Measurements from ENCODE around the gene POTEF.
"Not testable (repeated sequence)": the region's sequence is repeated elsewhere in the genome, so short reads cannot be mapped to it uniquely, and the experiment has no call there.

POTEF gene

GRCh38 chr2:130151145-130151512, 22.1 kb upstream of the POTEF start:
- not testable (repeated sequence) for H3K36me3 ChIP-seq (ENCODE audit: insufficient read depth, low read length); H3K4me3 ChIP-seq (ENCODE audit: low read depth in 1 of 2, low read length in 2 of 2); H3K9me3 ChIP-seq (ENCODE audit: low read length); H3K9ac ChIP-seq (ENCODE audit: low read length); H3K4me1 ChIP-seq (ENCODE audit: insufficient read depth, low read length); H3K27me3 ChIP-seq (ENCODE audit: control insufficient read depth in 1 of 2, insufficient read depth in 2 of 2, low read length in 2 of 2); H3K27ac ChIP-seq (ENCODE audit: low read depth, low read length)

DNA sequence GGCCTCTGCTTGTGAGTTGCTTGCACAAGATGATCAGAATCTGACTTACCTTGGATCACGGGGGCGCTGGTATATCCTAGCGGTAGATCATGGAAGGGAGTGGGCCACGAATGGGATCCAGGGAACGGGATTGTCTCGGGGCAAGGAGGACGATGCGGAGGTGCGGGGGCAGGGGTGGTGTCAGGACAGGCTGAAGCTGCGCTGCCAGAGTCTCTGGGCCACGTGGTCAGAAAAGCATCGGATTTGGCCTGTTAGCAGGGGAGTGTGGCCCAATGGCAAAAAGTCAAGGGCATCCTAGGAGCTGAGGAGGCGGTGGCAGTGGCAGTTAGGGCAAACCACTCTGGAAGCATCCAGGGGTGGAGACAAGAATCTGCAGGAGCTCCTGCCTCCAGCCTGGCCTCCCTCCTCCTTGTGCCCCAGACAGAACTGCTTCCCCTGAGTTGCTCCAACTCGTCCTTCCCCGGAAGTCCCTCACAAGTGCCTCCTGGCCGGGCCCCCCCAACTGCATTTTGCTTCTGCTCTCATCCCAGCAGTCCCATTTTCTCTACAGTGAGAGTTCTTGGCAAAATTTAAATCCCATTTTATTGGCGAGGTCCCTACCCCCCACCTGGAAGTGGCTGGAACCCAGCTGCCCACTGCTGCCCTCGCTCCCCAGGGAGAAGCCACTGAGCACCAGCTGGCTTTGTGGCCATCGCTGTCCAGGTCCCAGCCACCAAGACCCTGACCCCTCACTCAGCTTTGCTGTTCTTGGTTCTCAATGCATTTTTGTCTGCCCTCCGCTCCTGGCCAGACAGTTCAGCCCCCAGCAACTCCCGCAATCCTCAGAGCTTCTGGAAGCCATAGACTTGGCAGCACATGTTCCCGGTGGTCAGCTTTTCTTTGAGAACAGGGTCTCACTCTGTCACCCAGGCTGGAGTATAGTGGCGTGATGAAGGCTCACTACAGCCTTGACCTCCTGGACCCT, 21.4 kb upstream of the POTEF start:
- no peak overlapping the region for H3K27ac ChIP-seq (ENCODE audit: low read depth, low read length)

GRCh38 chr2:130148515-130148914, 19.5 kb upstream of the POTEF start:
- H3K36me3 ChIP-seq (ENCODE audit: insufficient read depth, low read length); H3K27me3 ChIP-seq (ENCODE audit: control insufficient read depth in 1 of 2, insufficient read depth in 2 of 2, low read length in 2 of 2); H3K27ac ChIP-seq (ENCODE audit: low read depth, low read length); H3K9ac ChIP-seq (ENCODE audit: low read length); H3K4me3 ChIP-seq (ENCODE audit: low read depth in 1 of 2, low read length in 2 of 2); H3K9me3 ChIP-seq (ENCODE audit: low read length); H3K4me1 ChIP-seq (ENCODE audit: insufficient read depth, low read length): not testable (repeated sequence)

More for the DNA sequence above, 21.4 kb upstream of the POTEF start:
- no peaks in the 10 kb centered on the region for H3K4me1 ChIP-seq (ENCODE audit: insufficient read depth, low read length)
- H3K27me3 ChIP-seq (ENCODE audit: control insufficient read depth in 1 of 2, insufficient read depth in 2 of 2, low read length in 2 of 2), result no peaks in the 10 kb centered on the region
- H3K9me3 ChIP-seq (ENCODE audit: low read length), result no peaks in the 10 kb centered on the region
- H3K9ac ChIP-seq (ENCODE audit: low read length), result no peak overlapping the region
- H3K4me3 ChIP-seq (ENCODE audit: low read depth in 1 of 2, low read length in 2 of 2), result no peak overlapping the region
- no peaks in the 10 kb centered on the region for H3K36me3 ChIP-seq (ENCODE audit: insufficient read depth, low read length)

- H3K9ac ChIP-seq (ENCODE audit: low read length); H3K27ac ChIP-seq (ENCODE audit: low read depth, low read length); H3K36me3 ChIP-seq (ENCODE audit: insufficient read depth, low read length); H3K9me3 ChIP-seq (ENCODE audit: low read length); H3K4me1 ChIP-seq (ENCODE audit: insufficient read depth, low read length); H3K27me3 ChIP-seq (ENCODE audit: control insufficient read depth in 1 of 2, insufficient read depth in 2 of 2, low read length in 2 of 2): not testable (repeated sequence)
- peak within 1 kb of the TSS in 1 of 2 donors; percentile 27 for H3K4me3 ChIP-seq (ENCODE audit: low read depth in 1 of 2, low read length in 2 of 2)
These were observed 16.0 kb upstream of the POTEF start, which contains the start of gene CCDC74B for GRCh38 chr2:130145006-130145414. TSS of gene CCDC74B (minus strand) at chr2:130145112. CDS start at chr2:130144996, 116 bp downstream.

DNA sequence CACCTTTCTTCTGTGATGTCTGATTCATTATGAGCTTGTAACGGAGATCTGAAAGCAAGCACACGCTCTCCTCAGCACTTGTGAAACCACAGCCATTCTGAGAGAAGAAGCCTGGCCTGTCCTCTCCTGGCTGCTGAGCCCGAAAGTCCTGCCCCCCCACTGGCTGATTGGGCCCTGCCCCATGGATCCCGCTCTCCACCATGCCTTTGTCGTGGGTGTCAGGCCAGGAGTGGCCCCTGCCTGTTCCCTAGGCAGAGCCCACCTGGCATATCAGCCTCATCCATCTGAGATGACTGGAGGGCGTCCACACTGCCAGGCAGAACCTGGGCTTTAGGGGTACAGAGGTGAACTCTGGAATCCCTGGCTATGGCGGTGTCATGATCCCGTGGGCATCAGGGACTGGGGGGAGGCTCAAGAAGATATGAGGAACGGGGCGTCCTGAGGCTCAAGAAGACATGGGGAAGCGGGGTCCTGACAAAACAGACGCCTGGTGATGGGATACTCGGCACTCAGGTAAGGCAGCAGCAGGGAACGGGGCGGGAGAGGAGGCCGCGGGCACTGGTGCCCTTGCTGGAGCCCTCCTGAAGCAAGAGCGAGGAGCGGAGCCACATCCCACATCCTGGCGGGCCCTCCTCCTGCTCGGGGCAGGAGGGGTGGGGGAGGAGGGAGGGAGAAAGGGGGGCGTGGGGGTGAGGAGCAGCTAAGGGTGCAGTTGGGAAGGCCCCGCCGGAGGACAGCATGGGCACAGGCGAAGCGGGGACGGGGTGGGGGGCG, 14.4 kb upstream of the POTEF start:
- H3K9ac ChIP-seq (ENCODE audit: low read length); H3K9me3 ChIP-seq (ENCODE audit: low read length); H3K4me1 ChIP-seq (ENCODE audit: insufficient read depth, low read length); H3K4me3 ChIP-seq (ENCODE audit: low read depth in 1 of 2, low read length in 2 of 2); H3K27ac ChIP-seq (ENCODE audit: low read depth, low read length); H3K27me3 ChIP-seq (ENCODE audit: control insufficient read depth in 1 of 2, insufficient read depth in 2 of 2, low read length in 2 of 2); H3K36me3 ChIP-seq (ENCODE audit: insufficient read depth, low read length): not testable (repeated sequence)

GRCh38 chr2:130142396-130143265, 13.6 kb upstream of the POTEF start:
- not testable (repeated sequence) for H3K9ac ChIP-seq (ENCODE audit: low read length); H3K4me1 ChIP-seq (ENCODE audit: insufficient read depth, low read length); H3K27ac ChIP-seq (ENCODE audit: low read depth, low read length); H3K4me3 ChIP-seq (ENCODE audit: low read depth in 1 of 2, low read length in 2 of 2); H3K36me3 ChIP-seq (ENCODE audit: insufficient read depth, low read length); H3K27me3 ChIP-seq (ENCODE audit: control insufficient read depth in 1 of 2, insufficient read depth in 2 of 2, low read length in 2 of 2); H3K9me3 ChIP-seq (ENCODE audit: low read length)

- H3K9me3 ChIP-seq (ENCODE audit: low read length); H3K4me1 ChIP-seq (ENCODE audit: insufficient read depth, low read length); H3K36me3 ChIP-seq (ENCODE audit: insufficient read depth, low read length); H3K27ac ChIP-seq (ENCODE audit: low read depth, low read length); H3K9ac ChIP-seq (ENCODE audit: low read length); H3K4me3 ChIP-seq (ENCODE audit: low read depth in 1 of 2, low read length in 2 of 2); H3K27me3 ChIP-seq (ENCODE audit: control insufficient read depth in 1 of 2, insufficient read depth in 2 of 2, low read length in 2 of 2): not testable (repeated sequence)
These were observed 12.8 kb upstream of the POTEF start for GRCh38 chr2:130141645-130142370.

DNA sequence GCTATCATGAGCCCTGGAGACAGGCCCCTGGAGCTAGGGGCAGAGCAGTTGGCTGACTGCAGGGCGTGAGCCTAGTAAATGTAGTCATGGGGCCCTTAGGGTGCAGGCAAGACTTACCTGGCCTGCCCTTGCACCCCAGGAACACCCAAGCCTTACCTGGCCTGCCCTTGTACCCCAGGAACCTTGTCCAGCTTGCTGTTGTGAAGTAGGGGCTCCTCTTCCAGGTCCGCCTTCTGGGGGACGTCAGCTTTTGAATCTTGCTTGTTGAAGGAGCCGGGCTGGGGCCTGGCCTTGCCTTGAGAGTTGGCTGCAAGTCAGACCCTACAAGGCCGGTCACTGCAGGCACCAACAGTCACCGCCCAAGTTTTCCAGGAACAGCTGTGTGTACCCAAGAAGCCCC, 12.0 kb upstream of the POTEF start:
- H3K4me3 ChIP-seq (ENCODE audit: low read depth in 1 of 2, low read length in 2 of 2), result not testable (repeated sequence)

GRCh38 chr2:130140516-130140915, 11.5 kb upstream of the POTEF start:
- H3K27ac ChIP-seq (ENCODE audit: low read depth, low read length); H3K27me3 ChIP-seq (ENCODE audit: control insufficient read depth in 1 of 2, insufficient read depth in 2 of 2, low read length in 2 of 2); H3K9me3 ChIP-seq (ENCODE audit: low read length); H3K4me1 ChIP-seq (ENCODE audit: insufficient read depth, low read length); H3K4me3 ChIP-seq (ENCODE audit: low read depth in 1 of 2, low read length in 2 of 2); H3K9ac ChIP-seq (ENCODE audit: low read length); H3K36me3 ChIP-seq (ENCODE audit: insufficient read depth, low read length): not testable (repeated sequence)

More for the DNA sequence above, 12.0 kb upstream of the POTEF start:
- not testable (repeated sequence) for H3K27ac ChIP-seq (ENCODE audit: low read depth, low read length); H3K27me3 ChIP-seq (ENCODE audit: control insufficient read depth in 1 of 2, insufficient read depth in 2 of 2, low read length in 2 of 2); H3K4me1 ChIP-seq (ENCODE audit: insufficient read depth, low read length); H3K9ac ChIP-seq (ENCODE audit: low read length); H3K36me3 ChIP-seq (ENCODE audit: insufficient read depth, low read length); H3K9me3 ChIP-seq (ENCODE audit: low read length)

GRCh38 chr2:130139331-130140280, 10.6 kb upstream of the POTEF start:
- not testable (repeated sequence) for H3K27ac ChIP-seq (ENCODE audit: low read depth, low read length); H3K4me1 ChIP-seq (ENCODE audit: insufficient read depth, low read length); H3K9ac ChIP-seq (ENCODE audit: low read length); H3K36me3 ChIP-seq (ENCODE audit: insufficient read depth, low read length); H3K9me3 ChIP-seq (ENCODE audit: low read length); H3K27me3 ChIP-seq (ENCODE audit: control insufficient read depth in 1 of 2, insufficient read depth in 2 of 2, low read length in 2 of 2); H3K4me3 ChIP-seq (ENCODE audit: low read depth in 1 of 2, low read length in 2 of 2)

All from muscle layer of colon (tissue), 2 donors.